ENCODE measurements around the gene SPDYC. TPM values are rescaled to one million over a fixed set of nuclear protein-coding genes. Genes with fewer than 3 reads are reported as not detected.

Gene SPDYC
- total and polyA plus RNA-seq, 2 of the 13 experiments (the other 11 are each of a cell fraction or from before 2014, with no cell fraction given) = 0.15 to 0.33 TPM

DNA sequence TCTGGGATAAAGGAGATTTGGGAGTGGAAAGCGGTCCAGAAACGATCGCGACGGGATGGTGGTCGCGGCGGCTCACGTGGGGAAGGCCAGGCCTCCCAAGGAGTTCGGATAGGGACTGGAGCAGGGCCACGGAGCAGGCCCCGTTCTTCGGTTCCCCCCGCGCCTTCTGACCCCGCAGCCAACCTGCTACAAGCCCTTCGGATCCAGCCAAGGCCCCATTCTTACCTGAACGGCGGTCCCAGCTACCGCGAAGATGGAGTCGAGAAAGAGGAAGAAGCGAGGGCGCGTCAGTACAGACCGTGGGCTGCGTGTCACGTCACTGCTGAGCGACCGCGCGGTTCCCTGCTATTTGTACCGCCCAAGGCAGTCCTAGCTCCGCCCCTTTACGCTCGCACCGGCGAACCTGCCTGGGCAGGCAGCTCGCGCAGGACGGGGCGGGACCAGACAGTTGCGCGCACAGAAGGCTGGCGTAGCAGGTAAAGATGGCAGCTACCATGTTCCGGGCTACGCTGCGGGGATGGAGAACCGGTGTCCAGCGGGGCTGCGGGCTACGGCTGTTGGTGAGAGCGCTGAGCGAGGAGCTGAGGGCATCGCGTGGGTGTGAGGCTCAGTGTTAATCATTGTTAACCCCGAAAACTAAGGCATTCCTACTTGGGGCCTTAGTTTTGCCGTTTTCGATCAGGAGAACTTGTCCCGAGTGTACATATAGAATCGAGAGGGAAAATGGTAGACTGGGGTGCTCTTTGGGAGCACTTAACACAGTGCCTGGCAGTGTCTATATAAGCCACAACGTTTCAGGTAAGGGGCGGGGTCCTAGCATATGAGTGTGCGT lies 48.0 kb upstream of the SPDYC start, which contains the start of the genes FAU and MRPL49 (continued):
- TF ChIP-seq CHD2 (IDR thresholded peaks at IDR 0.05; ENCODE audit: low read depth, low read length) = peak; percentile 53; the same call in 1 of the 2 replicates
- TF ChIP-seq NR2C2 (CRISPR knock-in tag; IDR thresholded peaks at IDR 0.05; ENCODE audit: borderline replicate concordance) = peak; percentile 93
- TF ChIP-seq POLR2AphosphoS5 (IDR thresholded peaks at IDR 0.05; ENCODE audit: low read depth, low read length) = peak; percentile 90
- TF ChIP-seq ZIK1 (CRISPR knock-in tag; IDR thresholded peaks at IDR 0.05; ENCODE audit: borderline replicate concordance, low read depth) = peak; percentile 80; the same call in 1 of the 2 replicates
- no peak for TF ChIP-seq MTF2 (CRISPR knock-in tag; IDR thresholded peaks at IDR 0.05; ENCODE audit: borderline replicate concordance)
- peak; percentile 60 for TF ChIP-seq NFKB2 (CRISPR knock-in tag; IDR thresholded peaks at IDR 0.05; ENCODE audit: borderline replicate concordance)
- TF ChIP-seq, protein P1, sequence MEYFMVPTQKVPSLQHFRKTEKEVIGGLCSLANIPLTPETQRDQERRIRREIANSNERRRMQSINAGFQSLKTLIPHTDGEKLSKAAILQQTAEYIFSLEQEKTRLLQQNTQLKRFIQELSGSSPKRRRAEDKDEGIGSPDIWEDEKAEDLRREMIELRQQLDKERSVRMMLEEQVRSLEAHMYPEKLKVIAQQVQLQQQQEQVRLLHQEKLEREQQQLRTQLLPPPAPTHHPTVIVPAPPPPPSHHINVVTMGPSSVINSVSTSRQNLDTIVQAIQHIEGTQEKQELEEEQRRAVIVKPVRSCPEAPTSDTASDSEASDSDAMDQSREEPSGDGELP (IDR thresholded peaks at IDR 0.05; ENCODE audit: borderline replicate concordance, low read depth) = peak; percentile 56; the same call in 1 of the 2 replicates
- TF ChIP-seq ZFP41 (CRISPR knock-in tag; IDR thresholded peaks at IDR 0.05; ENCODE audit: borderline replicate concordance) = peak; percentile 42; the same call in 1 of the 2 replicates
- peak; percentile 72; the same call in 1 of the 2 replicates for TF ChIP-seq BRD4 (CRISPR knock-in tag; IDR thresholded peaks at IDR 0.05)
- 0 out of 2 replicates have a peak, but pooled peaks have one; percentile 16 for TF ChIP-seq ZNF292 (CRISPR knock-in tag; IDR thresholded peaks at IDR 0.05; ENCODE audit: borderline replicate concordance, low read depth)
- TF ChIP-seq, protein P2, sequence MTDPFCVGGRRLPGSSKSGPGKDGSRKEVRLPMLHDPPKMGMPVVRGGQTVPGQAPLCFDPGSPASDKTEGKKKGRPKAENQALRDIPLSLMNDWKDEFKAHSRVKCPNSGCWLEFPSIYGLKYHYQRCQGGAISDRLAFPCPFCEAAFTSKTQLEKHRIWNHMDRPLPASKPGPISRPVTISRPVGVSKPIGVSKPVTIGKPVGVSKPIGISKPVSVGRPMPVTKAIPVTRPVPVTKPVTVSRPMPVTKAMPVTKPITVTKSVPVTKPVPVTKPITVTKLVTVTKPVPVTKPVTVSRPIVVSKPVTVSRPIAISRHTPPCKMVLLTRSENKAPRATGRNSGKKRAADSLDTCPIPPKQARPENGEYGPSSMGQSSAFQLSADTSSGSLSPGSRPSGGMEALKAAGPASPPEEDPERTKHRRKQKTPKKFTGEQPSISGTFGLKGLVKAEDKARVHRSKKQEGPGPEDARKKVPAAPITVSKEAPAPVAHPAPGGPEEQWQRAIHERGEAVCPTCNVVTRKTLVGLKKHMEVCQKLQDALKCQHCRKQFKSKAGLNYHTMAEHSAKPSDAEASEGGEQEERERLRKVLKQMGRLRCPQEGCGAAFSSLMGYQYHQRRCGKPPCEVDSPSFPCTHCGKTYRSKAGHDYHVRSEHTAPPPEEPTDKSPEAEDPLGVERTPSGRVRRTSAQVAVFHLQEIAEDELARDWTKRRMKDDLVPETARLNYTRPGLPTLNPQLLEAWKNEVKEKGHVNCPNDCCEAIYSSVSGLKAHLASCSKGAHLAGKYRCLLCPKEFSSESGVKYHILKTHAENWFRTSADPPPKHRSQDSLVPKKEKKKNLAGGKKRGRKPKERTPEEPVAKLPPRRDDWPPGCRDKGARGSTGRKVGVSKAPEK (CRISPR knock-in tag; IDR thresholded peaks at IDR 0.05; ENCODE audit: borderline replicate concordance) = no peak
- peak; percentile 99 for TF ChIP-seq HOXA3 (CRISPR knock-in tag; IDR thresholded peaks at IDR 0.05)
- TF ChIP-seq RXRA (CRISPR knock-in tag; IDR thresholded peaks at IDR 0.05) = peak; percentile 37; the same call in 1 of the 2 replicates
- TF ChIP-seq CREM (IDR thresholded peaks at IDR 0.05) = peak; percentile 99
- peak; percentile 82 for TF ChIP-seq CREM (CRISPR knock-in tag; IDR thresholded peaks at IDR 0.05)
- no peak for TF ChIP-seq ZNF546 (CRISPR knock-in tag; conservative IDR thresholded peaks at IDR 0.05)
- TF ChIP-seq KDM5A (IDR thresholded peaks at IDR 0.05; ENCODE audit: borderline replicate concordance, low read length) = peak; percentile 81
- TF ChIP-seq IRF2 (CRISPR knock-in tag; IDR thresholded peaks at IDR 0.05) = peak; percentile 85
- TF ChIP-seq ATF7 (IDR thresholded peaks at IDR 0.05) = no peak
- TF ChIP-seq ATF7 (CRISPR knock-in tag; IDR thresholded peaks at IDR 0.05) = 0 out of 2 replicates have a peak, but pooled peaks have one; percentile 20
- TF ChIP-seq SP5 (CRISPR knock-in tag; IDR thresholded peaks at IDR 0.05; ENCODE audit: borderline replicate concordance, low read depth) = peak; percentile 86

All from HepG2 (cell line).